ENCODE measurements around the gene PLBD2. TPM values are rescaled to one million over a fixed set of nuclear protein-coding genes. Genes with fewer than 3 reads are reported as not detected.

The PLBD2 gene
- total and polyA plus RNA-seq, 10 of the 15 experiments (the other 5 are each of a cell fraction or from before 2014, with no cell fraction given) = 1.4 to 16.6 (median 5.9) TPM

- in situ Hi-C loops (cut with MboI) = no loop called here
- CTCF ChIA-PET = no interaction called here
- TF ChIP-seq RAD21 (IDR thresholded peaks at IDR 0.05; ENCODE audit: insufficient read depth, low read depth, low read length) (no peak), BRCA1 (IDR thresholded peaks at IDR 0.05; ENCODE audit: low read depth, low read length) (no peak), MTA3 (IDR thresholded peaks at IDR 0.05; ENCODE audit: borderline replicate concordance, low read length) (no peak), WRNIP1 (IDR thresholded peaks at IDR 0.05; ENCODE audit: borderline replicate concordance, low read depth, low read length) (no peak), MEF2B (IDR thresholded peaks at IDR 0.05; ENCODE audit: partially characterized antibody, poor library complexity, severe bottlenecking) (no peak), ZNF384 (IDR thresholded peaks at IDR 0.05; ENCODE audit: borderline replicate concordance, low read depth, low read length) (no peak), RCOR1 (conservative IDR thresholded peaks at IDR 0.05; ENCODE audit: low read depth, low read length) (no peak), E4F1 (IDR thresholded peaks at IDR 0.05; ENCODE audit: borderline replicate concordance, partially characterized antibody) (no peak), SKIL (IDR thresholded peaks at IDR 0.05; ENCODE audit: low read depth, poor library complexity, severe bottlenecking) (no peak), YBX1 (IDR thresholded peaks at IDR 0.05) (no peak), CBX5 (IDR thresholded peaks at IDR 0.05; ENCODE audit: low read depth) (no peak), CUX1 (IDR thresholded peaks at IDR 0.05; ENCODE audit: insufficient replicate concordance, low read depth, low read length) (no peak), MYC (IDR thresholded peaks at IDR 0.05; ENCODE audit: insufficient read depth, insufficient read length, insufficient replicate concordance, low read length, severe bottlenecking) (no peak), CHD2 (IDR thresholded peaks at IDR 0.05; ENCODE audit: borderline replicate concordance, low read depth, low read length) (no peak)
Observed at GRCh38 chr12:113395119-113395518, 36.7 kb downstream of the PLBD2 start.

More at GRCh38 chr12:113395119-113395518, 36.7 kb downstream of the PLBD2 start:
- 51% methylated on average over 5 of the region's 5 CpGs for WGBS (ENCODE audit: insufficient coverage, insufficient replicate concordance, low lambda C conversion rate, missing lambda C conversion rate)
- ChIA-PET POLR2A (no interaction called here), SMC1A (ENCODE audit: uncharacterized antibody, unreplicated experiment) (no interaction called here), RAD21 (ENCODE audit: unreplicated experiment) (no interaction called here)
- Histone ChIP-seq H3K27ac (ENCODE audit: control insufficient read depth, insufficient read depth) (no peak overlapping the region), H3K4me1 (ENCODE audit: control insufficient read depth, insufficient read depth, low read length) (no peaks in the 10 kb centered on the region; the same call in 1 of the 2 replicates), H3K4me2 (ENCODE audit: control insufficient read depth, insufficient read depth) (no peak overlapping the region), H4K20me1 (ENCODE audit: control insufficient read depth, insufficient read depth) (no peaks in the 10 kb centered on the region), H3K9ac (ENCODE audit: control insufficient read depth, insufficient read depth, low read length) (no peak overlapping the region), H3K36me3 (ENCODE audit: control insufficient read depth in 2 of 2, insufficient read depth in 2 of 2, low read length in 1 of 2) (no peaks in the 10 kb centered on the region), H3K27me3 (replicated peaks in 1 of 2; ENCODE audit: control insufficient read depth in 2 of 2, insufficient read depth in 2 of 2, low read length in 1 of 2) (no peaks in the 10 kb centered on the region), H3K79me2 (ENCODE audit: control insufficient read depth, insufficient read depth, low read length) (no peaks in the 10 kb centered on the region), H2AFZ (ENCODE audit: control insufficient read depth, low read depth, low read length) (no peak overlapping the region), H3K9me3 (replicated peaks; ENCODE audit: control insufficient read depth, insufficient read depth, low read length) (no peaks in the 10 kb centered on the region), H3K4me3 (no peak overlapping the region)
- BruUV-seq (replicated peaks) = no TSS peak
- intact Hi-C loops (cut with micrococcal nuclease; ENCODE audit: unreplicated experiment) = no loop called here
- no peak for DNase-seq (ENCODE audit: low read depth, low spot score)
- no peak for FAIRE-seq
- ATAC-seq = no peak

Data from GM12878 (cell line).